Measurements from ENCODE around the gene MYBBP1A. TPM values are rescaled to one million over a fixed set of nuclear protein-coding genes. Genes with fewer than 3 reads are reported as not detected.

Gene MYBBP1A
- polyA plus RNA-seq, 1 experiment = 24.1 TPM

GRCh38 chr17:4542003-4542725, 13.0 kb downstream of the MYBBP1A start:
- Histone ChIP-seq H3K27me3 (ENCODE audit: control insufficient read depth, insufficient read depth, low read length) (no peaks in the 10 kb centered on the region), H3K4me3 (ENCODE audit: low read depth, low read length) (no peak overlapping the region), H3K36me3 (ENCODE audit: control insufficient read depth, insufficient read depth, low read length) (peaks cover 45% of the 10 kb centered on the region)
- ChIA-PET POLR2A (no interaction called here), CTCF (no interaction called here)
- DNase-seq (ENCODE audit: low read depth) = no peak
- TF ChIP-seq CTCF (IDR thresholded peaks at IDR 0.05; ENCODE audit: insufficient read depth, low read depth, low read length) = no peak

- H3K36me3 ChIP-seq (ENCODE audit: control insufficient read depth, insufficient read depth, low read length) = peaks cover 41% of the 10 kb centered on the region
- CTCF ChIA-PET = no interaction called here
- no peak for DNase-seq (ENCODE audit: low read depth)
These were observed 13.7 kb downstream of the MYBBP1A start for GRCh38 chr17:4541328-4542002.

GRCh38 chr17:4540687-4541327, 14.4 kb downstream of the MYBBP1A start:
- ChIA-PET POLR2A (no interaction called here), CTCF (no interaction called here)
- H3K27me3 ChIP-seq (ENCODE audit: control insufficient read depth, insufficient read depth, low read length) = no peaks in the 10 kb centered on the region
- peaks cover 40% of the 10 kb centered on the region for H3K36me3 ChIP-seq (ENCODE audit: control insufficient read depth, insufficient read depth, low read length)
- no peak overlapping the region for H3K4me3 ChIP-seq (ENCODE audit: low read depth, low read length)
- no peak for TF ChIP-seq CTCF (IDR thresholded peaks at IDR 0.05; ENCODE audit: insufficient read depth, low read depth, low read length)
- no peak for DNase-seq (ENCODE audit: low read depth)

More at GRCh38 chr17:4541328-4542002, 13.7 kb downstream of the MYBBP1A start:
- Histone ChIP-seq H3K4me3 (ENCODE audit: low read depth, low read length) (no peak overlapping the region), H3K27me3 (ENCODE audit: control insufficient read depth, insufficient read depth, low read length) (no peaks in the 10 kb centered on the region)
- POLR2A ChIA-PET = no interaction called here
- TF ChIP-seq CTCF (IDR thresholded peaks at IDR 0.05; ENCODE audit: insufficient read depth, low read depth, low read length) = no peak

GRCh38 chr17:4540224-4540651, 14.9 kb downstream of the MYBBP1A start:
- no peak for TF ChIP-seq CTCF (IDR thresholded peaks at IDR 0.05; ENCODE audit: insufficient read depth, low read depth, low read length)
- CTCF ChIA-PET = no interaction called here
- Histone ChIP-seq H3K27me3 (ENCODE audit: control insufficient read depth, insufficient read depth, low read length) (no peaks in the 10 kb centered on the region), H3K4me3 (ENCODE audit: low read depth, low read length) (no peak overlapping the region), H3K36me3 (ENCODE audit: control insufficient read depth, insufficient read depth, low read length) (peaks cover 35% of the 10 kb centered on the region)
- POLR2A ChIA-PET = no interaction called here
- DNase-seq (ENCODE audit: low read depth) = no peak

- no peak for TF ChIP-seq CTCF (IDR thresholded peaks at IDR 0.05; ENCODE audit: insufficient read depth, low read depth, low read length)
- no peak overlapping the region for H3K4me3 ChIP-seq (ENCODE audit: low read depth, low read length)
- DNase-seq (ENCODE audit: low read depth) = no peak
- no peaks in the 10 kb centered on the region for H3K27me3 ChIP-seq (ENCODE audit: control insufficient read depth, insufficient read depth, low read length)
- peaks cover 34% of the 10 kb centered on the region for H3K36me3 ChIP-seq (ENCODE audit: control insufficient read depth, insufficient read depth, low read length)
- CTCF ChIA-PET = no interaction called here
- POLR2A ChIA-PET = no interaction called here
These were observed 15.5 kb downstream of the MYBBP1A start for GRCh38 chr17:4539576-4540223.
